SIG-M5 treated with dmso at 0.1 percent for 504 hours (cell line): ENCODE measurements around the gene PRPH2.

ENCODE experiments used
- DNase-seq: peaks from one replicate; lab custom pipeline; 2025; ENCODE audit not compliant: unreplicated experiment; lab: John Stamatoyannopoulos, UW

PRPH2 gene, protein sequence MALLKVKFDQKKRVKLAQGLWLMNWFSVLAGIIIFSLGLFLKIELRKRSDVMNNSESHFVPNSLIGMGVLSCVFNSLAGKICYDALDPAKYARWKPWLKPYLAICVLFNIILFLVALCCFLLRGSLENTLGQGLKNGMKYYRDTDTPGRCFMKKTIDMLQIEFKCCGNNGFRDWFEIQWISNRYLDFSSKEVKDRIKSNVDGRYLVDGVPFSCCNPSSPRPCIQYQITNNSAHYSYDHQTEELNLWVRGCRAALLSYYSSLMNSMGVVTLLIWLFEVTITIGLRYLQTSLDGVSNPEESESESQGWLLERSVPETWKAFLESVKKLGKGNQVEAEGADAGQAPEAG

DNA sequence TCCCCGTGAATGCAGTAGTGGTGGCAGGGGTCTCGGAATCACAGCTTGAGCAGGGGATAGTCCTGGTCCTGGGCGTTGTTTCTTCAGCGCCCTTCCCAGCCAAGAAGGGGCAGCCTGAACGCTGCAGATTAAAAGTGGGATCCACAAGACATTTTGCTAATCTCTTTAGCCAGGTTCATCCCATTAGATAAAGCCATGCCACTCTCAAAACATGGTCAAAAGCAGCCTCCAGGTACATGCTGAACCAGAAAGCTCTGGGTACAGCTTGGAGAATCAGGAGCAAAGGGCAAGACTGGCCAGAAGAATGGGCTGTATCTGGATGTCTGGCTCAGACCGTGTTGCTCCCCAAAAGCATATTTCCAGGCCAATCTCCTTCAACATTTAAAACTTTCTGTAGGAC is at the start of gene PRPH2:
Gene PRPH2 (minus strand): TSS at position 101 of the 400 bp plus-strand sequence. CDS start 263 bp downstream, outside the sequence.
- no peak for DNase-seq

DNA sequence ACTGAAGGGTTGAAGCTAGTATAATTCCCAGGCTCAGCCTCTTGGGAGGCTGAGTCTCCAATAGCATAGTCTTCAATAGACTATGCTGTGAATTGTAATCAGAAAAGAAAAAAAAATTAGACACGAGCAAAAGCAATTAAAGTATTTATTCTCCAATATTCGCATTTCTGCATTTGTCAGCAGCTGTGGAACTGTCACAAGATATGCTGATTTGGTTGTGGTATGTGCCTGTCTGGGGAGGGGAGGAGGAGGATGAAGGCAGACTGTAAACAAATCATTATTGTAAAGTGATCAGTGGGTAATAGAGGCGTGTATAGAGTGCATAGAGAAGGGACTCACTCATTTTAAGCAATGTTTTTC is 49.3 kb upstream of the PRPH2 start:
- DNase-seq = no peak

GRCh38 chr6:42769836-42770235 is 47.4 kb upstream of the PRPH2 start:
- DNase-seq = no peak

- DNase-seq = no peak
Observed at GRCh38 chr6:42769051-42769450, 46.7 kb upstream of the PRPH2 start.

- DNase-seq = no peak
Observed at GRCh38 chr6:42766163-42766670, 43.8 kb upstream of the PRPH2 start.

DNA sequence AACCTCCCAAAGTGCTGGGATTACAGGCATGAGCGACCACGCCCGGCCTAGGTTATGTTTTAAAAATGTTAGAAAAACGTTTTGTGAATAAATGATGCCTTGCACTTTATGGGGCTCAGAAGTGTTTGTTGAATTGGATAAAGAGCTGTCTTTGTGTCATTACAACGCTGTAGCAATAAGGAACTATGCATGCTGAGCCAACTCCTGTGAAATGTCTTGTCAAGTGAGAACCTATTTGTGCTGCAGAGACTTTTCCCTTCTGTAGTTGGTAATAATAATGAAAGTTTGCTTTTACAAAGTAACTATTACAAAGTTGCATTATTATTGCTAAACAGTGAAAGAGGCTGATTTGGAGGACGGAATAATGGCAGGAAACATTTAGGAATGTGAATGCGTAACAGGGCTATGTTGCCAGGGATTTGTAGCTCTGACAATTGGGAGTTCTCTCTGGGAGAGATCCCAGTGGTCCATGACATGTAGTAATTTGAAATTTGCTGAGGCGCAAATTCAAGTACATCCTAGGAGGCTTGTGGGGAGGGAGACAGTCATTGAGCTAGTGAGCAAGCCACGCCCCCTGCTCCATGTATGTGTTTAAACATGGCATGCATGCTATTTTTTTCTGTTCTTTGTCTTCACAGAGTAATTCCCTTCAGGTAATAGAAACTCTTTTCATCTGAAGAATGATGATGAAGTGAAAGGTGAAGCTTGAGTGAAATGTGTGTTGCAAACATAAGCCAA is 42.7 kb upstream of the PRPH2 start:
- DNase-seq = no peak

GRCh38 chr6:42762950-42763349 is 40.6 kb upstream of the PRPH2 start:
- DNase-seq = no peak

DNA sequence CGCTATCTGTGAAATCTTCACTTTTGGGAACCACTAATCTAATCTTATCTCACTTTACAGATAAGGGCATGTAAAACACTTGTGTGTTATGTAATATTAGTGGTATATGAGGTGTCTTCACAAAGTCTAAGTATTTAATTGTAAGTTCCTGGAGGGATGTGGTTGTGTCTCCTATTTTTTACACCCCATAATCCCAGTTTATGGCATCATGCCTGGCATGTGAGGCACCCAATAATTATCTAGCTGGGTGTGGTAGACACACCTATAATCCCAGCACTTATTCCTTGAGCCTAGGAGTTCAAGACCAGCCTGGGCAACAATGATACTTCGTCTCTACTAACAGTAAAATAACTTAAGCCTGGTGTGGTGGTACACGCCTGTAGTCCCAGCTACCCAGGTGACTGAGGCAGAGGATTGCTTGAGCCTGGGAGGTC is 40.0 kb upstream of the PRPH2 start:
- DNase-seq = no peak

DNA sequence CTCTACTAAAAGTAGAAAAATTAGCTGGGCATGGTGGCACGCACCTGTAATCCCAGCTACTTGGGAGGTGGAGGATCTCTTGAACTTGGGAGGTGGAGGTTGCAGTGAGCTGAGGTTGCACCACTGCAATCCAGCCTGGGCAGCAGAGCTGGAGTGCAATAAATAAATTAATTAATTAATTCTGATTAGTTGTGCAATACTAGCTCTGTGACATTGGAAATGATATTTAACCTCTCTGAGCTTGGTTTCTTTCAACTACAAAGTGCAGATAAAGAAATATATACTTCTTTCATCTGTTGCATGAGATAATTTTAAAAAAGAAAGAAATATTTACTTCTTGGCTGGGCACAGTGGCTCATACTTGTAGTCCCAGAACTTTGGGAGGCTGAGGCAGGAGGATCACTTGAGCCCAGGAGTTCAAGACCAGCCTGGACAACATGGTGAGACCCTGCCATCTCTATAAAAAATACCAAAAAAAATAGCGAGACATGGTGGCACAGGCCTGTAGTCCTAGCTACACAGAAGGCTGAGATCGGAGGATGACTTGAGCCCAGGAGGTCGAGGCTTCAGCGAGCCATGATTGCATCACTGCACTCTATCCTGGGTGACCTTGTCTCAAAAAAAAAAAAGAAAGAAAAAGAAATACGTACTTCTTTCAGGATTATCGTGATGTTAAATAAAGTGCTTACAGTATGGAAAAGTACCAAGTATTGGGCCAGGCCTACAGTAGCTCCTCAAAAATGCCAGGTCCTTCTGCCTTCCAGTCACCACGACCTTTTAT is 39.1 kb upstream of the PRPH2 start:
- no peak for DNase-seq

DNA sequence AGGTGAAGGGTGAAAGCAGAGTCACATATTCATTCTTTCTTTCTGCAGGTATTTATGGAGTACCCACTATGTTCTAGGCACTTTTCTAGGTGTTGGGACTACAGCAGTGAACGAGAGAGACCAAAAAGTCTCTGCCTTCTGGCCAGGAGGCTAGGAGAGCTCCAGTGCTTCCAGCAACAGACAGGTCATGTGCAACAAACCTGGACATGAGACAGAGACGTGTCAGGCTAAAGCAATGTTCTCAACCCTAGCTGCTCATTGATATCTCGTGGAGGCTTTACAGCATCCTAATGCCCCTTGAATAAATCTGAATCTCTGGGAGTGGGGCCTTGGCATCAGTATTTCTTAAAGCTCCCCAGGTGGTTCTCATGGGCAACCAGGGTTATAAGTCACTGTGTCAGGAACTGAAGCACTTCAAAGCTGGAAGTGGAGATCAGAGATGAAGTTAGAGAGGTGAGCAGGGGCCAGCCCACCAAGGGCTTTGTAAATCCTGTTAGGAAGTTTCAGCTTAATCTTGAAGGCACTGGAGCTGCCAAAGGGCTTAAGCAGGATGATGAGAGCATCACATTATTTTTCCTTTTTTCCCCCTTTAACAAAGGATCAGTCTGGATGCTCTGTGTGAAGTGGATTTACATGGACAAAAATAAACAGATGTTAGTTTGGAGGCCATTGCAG is 36.5 kb upstream of the PRPH2 start:
- no peak for DNase-seq

- DNase-seq = no peak
Observed at GRCh38 chr6:42756722-42757121, 34.3 kb upstream of the PRPH2 start.

GRCh38 chr6:42754759-42755158 is 32.4 kb upstream of the PRPH2 start:
- no peak for DNase-seq

- no peak for DNase-seq
Observed at GRCh38 chr6:42751055-42751454, 28.7 kb upstream of the PRPH2 start.

DNA sequence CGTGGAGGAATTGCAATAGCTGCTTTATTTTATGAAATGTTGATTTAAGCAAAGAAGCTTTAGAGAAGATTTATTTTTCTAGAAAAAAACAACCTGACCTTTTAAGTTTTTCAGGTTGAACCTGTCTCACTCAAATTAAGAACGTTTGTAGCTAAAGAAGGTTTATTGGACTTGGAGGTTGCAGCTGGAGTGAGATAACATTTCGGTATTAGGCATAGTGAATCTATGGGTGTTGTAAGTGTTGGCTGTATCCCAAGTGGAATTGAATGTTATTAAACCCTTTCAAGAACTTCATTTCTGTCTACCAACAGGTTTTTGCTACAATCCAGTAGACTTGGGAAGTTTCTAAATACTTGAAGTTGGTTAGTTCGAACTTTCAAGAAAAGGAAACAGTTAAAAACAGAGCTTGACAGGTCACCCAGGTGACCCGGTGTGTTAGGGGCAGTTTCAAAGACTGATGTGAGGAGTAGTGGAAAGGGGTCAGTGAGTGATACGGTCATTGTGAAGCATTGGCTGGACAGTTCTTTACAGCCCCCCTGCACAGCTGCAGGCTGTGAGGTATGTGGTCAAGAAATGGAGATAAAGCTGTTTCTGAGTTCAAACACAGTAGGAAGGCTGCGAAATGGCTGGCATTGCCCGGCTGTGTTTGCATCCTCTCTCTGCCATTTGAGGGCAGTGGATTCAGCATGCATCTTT is 26.0 kb upstream of the PRPH2 start:
- DNase-seq = no peak

- DNase-seq = peak; percentile 81
Observed at GRCh38 chr6:42746463-42747391, 24.3 kb upstream of the PRPH2 start.

DNA sequence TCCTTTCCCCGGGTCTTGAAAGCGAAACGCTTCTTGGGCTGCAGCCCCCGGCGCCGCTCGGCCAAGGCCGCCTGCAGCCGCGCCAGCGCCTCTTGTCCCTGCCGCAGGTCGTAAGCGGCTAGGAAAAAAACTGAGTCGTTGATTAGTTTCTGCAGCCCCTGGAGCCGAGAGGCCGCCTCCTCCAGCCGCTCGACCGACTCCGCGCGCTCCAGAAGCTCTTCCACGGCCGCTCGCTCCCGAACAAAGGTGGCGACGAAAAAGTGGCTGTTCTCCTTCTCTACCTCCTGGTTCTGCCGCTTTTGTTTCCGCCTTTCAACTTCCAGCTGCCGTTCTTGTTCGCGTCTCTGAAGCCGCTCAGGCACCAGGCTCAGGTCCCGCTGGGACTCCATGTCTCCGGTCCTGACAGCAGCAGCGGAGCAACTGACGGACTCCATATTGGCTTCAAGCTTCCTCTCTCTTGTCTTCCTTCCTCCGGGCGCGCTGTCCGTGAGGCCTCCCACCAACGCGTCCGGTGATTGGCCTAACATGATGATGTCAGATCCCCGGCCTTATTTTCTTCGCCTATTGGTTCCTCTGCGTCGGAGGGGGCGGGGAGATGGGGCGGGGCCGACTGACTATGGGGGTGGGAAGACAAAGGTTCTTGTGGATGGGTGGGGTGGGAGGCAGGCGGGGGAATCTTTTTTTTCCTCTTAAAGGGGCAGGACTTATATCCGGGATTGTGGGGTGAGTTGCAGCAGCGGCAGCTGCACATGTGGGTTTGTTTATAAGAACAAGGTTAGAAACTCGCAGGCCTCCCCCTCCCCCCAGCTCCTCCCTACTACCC is 23.5 kb upstream of the PRPH2 start, which contains the start of gene TBCC:
Gene TBCC (minus strand): TSS at position 464 of the 823 bp plus-strand sequence. CDS start 30 bp downstream, at position 434.
- peak; percentile 98 for DNase-seq

GRCh38 chr6:42745083-42745639 is 22.8 kb upstream of the PRPH2 start:
- DNase-seq = peak; percentile 16

GRCh38 chr6:42744351-42744893 is 22.0 kb upstream of the PRPH2 start:
- DNase-seq = no peak
